Esophagus mucosa (tissue), 1 donor: ENCODE data around the gene DSN1. TPM values are rescaled to one million over a fixed set of nuclear protein-coding genes. Genes with fewer than 3 reads are reported as not detected.
A peak's percentile ranks its signal among the peaks of the same experiment; 100 is the strongest.

ENCODE experiments used
- ATAC-seq: fragments of 200-7000 bp; cut with Tn5 transposase; one replicate; pipeline ENCODE4 v1.9.1; 2020
- total RNA-seq: library from RNA; stranded (reverse); gene quantifications from one replicate; pipeline ENCODE4 v1.2.4, GENCODE V29; 2023
- donor health status: DM: yes; HTN: yes; CAD: no.

The DSN1 gene
- total RNA-seq, 1 donor from 2014 or later: 8.9 TPM

GRCh38 chr20:36754656-36755222 lies 18.8 kb downstream of the DSN1 start:
- ATAC-seq: peak; percentile 77

- ATAC-seq: no peak
These were observed 21.0 kb downstream of the DSN1 start for GRCh38 chr20:36752582-36752981.

- peak; percentile 98 for ATAC-seq
These were observed 27.5 kb downstream of the DSN1 start, which contains the start of gene NDRG3 for GRCh38 chr20:36745927-36746659. TSS of gene NDRG3 (minus strand) at chr20:36746090. CDS start at chr20:36721735, 24,355 bp downstream.

GRCh38 chr20:36745234-36745926 lies 28.2 kb downstream of the DSN1 start:
- ATAC-seq: peak; percentile 27

- no peak for ATAC-seq
These were observed 28.8 kb downstream of the DSN1 start for GRCh38 chr20:36744764-36745191.

- no peak for ATAC-seq
These were observed 29.3 kb downstream of the DSN1 start for GRCh38 chr20:36744243-36744642.

- no peak for ATAC-seq
These were observed 31.0 kb downstream of the DSN1 start for GRCh38 chr20:36742558-36742957.

GRCh38 chr20:36741072-36741471 lies 32.5 kb downstream of the DSN1 start:
- ATAC-seq: no peak

GRCh38 chr20:36737183-36737499 lies 36.4 kb downstream of the DSN1 start:
- no peak for ATAC-seq

- ATAC-seq: no peak
These were observed 36.9 kb downstream of the DSN1 start for GRCh38 chr20:36736451-36737182.

- no peak for ATAC-seq
These were observed 41.1 kb downstream of the DSN1 start for GRCh38 chr20:36732456-36732855.

GRCh38 chr20:36728986-36729385 lies 44.6 kb downstream of the DSN1 start:
- peak; percentile 43 for ATAC-seq

- ATAC-seq: no peak
These were observed 47.4 kb downstream of the DSN1 start for GRCh38 chr20:36726168-36726567.

GRCh38 chr20:36720510-36720909 lies 53.1 kb downstream of the DSN1 start:
- no peak for ATAC-seq

- ATAC-seq: no peak
These were observed 55.9 kb downstream of the DSN1 start for GRCh38 chr20:36717657-36718056.

- no peak for ATAC-seq
These were observed 56.5 kb downstream of the DSN1 start for GRCh38 chr20:36717021-36717420.

GRCh38 chr20:36712775-36713174 lies 60.8 kb downstream of the DSN1 start:
- ATAC-seq: no peak

- no peak for ATAC-seq
These were observed 64.4 kb downstream of the DSN1 start for GRCh38 chr20:36709126-36709525.

GRCh38 chr20:36703530-36703929 lies 70.0 kb downstream of the DSN1 start:
- no peak for ATAC-seq
